Astrocyte of the spinal cord (primary cell): Measurements from ENCODE around the gene TMEM203.

Experiments used
- DNase-seq: peaks from one replicate; pipeline ENCODE4 v3.0.0; 2011; ENCODE audit warnings: low read depth, low spot score
- H3K4me3 ChIP-seq: 2 replicates; pipeline ENCODE4 v1.5.1; 2011; ENCODE audit warnings: low read depth, mild to moderate bottlenecking, low read length, moderate library complexity
- CTCF ChIP-seq: IDR thresholded peaks from 2 replicates; pipeline ENCODE4 v1.5.1; 2012; ENCODE audit warnings: low read depth, mild to moderate bottlenecking, low read length, inconsistent platforms
- in situ Hi-C: cut with HindIII; loops from 2 replicates; pipeline ENCODE4 v1.10.0; 2017; ENCODE audit warnings: low sequenced_read_pairs

TMEM203 gene

GRCh38 chr9:137167747-137168572 lies 37.5 kb downstream of the TMEM203 start:
- H3K4me3 ChIP-seq, result no peak overlapping the region
- in situ Hi-C loops, result no loop called here
- DNase-seq, result no peak
- no peak for TF ChIP-seq CTCF

DNA sequence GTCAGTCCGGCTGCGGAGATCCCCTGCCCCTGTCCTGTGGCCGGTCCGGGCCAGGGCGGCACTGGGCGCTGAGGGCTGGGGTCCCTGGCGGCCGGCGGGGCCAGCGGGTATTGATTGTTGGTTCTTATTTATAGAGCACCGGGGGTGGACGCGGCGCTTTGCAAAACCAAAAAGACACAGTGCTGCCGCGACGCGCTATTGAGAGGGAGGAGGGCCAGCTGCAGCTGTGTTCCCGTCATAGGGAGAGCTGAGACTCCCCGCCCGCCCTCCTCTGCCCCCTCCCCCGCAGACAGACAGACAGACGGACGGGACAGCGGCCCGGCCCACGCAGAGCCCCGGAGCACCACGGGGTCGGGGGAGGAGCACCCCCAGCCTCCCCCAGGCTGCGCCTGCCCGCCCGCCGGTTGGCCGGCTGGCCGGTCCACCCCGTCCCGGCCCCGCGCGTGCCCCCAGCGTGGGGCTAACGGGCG lies 38.1 kb downstream of the TMEM203 start:
- DNase-seq, result no peak
- TF ChIP-seq CTCF, result no peak
- in situ Hi-C loops, result no loop called here
- H3K4me3 ChIP-seq, result no peak overlapping the region

DNA sequence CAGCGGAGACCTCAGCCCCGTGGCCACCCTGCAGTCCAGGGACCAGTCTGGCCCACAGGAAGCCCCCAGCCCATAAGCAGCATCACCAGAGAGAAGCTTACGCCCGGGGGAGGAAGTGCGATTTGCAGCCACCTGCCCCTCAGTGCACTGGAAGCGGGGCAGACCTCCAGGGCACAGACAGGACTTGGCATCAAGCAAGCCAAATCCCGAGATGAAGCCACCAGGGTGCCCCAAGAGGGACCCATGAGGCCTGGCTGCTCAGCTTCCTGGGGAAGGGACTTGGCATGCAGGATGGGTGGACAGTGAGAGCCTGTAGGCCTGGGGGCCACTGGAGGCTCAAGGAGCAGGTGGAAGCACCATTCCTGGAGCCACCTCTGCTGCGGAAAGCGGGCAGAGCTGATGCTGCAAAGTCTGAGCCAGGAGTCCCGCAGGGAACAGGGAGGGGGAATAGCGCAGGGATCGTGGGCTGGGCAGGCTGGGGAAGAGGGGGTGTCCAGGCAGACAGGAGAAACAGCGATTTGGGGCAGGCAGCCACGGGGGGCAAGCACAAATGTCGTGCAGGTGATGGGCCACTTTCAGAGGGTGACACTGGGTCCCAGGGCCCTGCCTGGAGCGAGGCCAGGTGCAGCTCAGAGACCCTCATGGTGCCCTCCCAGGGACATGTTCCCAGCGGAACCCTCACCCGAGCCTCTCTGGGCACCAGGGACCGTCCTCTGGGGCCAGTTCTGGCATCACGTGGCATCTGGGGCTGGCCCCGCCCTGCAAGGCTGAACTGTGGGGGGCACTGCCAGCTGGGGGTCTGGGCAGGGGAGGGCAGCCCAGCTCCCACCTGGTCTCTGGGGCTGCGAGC lies 38.8 kb downstream of the TMEM203 start:
- no peak for DNase-seq
- in situ Hi-C loops, result no loop called here
- no peak for TF ChIP-seq CTCF
- H3K4me3 ChIP-seq, result no peak overlapping the region

- in situ Hi-C loops, result no loop called here
- no peak for DNase-seq
- TF ChIP-seq CTCF, result no peak
- H3K4me3 ChIP-seq, result no peak overlapping the region
Observed at GRCh38 chr9:137165250-137165836, 40.1 kb downstream of the TMEM203 start.

DNA sequence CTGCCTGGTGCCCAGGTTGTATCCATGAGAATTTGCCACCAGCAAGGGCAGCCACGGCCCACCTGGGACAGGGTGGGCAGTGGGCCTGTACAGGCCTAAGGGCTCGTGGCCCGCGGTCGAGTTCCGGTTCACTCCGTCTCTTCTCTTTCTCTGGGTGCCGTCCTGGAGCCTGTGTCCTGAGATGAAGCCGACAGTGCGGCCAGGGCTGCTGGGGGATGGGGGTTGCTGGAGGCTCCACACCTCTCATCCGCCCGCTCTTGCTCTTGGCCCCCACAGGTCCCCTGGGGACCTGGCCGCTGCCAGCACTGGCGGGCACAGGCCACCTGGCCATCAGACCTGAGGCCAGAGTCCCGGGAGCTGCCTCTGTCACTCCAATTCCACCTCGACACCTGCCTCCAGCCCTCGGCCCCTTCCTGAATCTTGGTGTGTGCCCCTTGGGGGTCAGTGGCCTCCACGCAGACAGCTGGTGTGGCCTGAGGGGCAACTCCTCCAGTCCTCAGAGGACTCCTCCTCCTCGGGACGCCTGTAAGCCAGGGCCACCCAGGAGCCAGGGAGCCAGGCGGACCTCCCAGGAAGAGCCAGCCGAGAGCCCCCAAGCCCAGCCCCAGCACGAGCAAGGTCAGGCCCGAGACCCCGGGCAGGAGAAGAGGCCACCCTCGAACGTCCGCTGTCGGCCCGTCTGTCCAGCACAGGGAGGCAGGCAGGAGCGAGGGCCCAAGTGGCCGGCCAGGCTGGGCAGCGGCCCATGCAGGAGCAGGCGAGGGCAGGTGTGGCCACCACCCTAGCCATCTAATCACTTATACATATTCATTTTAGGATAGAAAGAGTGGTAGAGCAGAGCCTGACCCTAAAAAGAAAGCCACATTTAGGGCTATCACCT lies 40.8 kb downstream of the TMEM203 start:
- TF ChIP-seq CTCF, result no peak

More for the DNA sequence above, 40.8 kb downstream of the TMEM203 start:
- H3K4me3 ChIP-seq, result no peak overlapping the region
- in situ Hi-C loops, result no loop called here
- DNase-seq, result no peak
